ENCODE results near the gene DPH2.
A peak's percentile ranks its signal among the peaks of the same experiment; 100 is the strongest.

The DPH2 gene, protein sequence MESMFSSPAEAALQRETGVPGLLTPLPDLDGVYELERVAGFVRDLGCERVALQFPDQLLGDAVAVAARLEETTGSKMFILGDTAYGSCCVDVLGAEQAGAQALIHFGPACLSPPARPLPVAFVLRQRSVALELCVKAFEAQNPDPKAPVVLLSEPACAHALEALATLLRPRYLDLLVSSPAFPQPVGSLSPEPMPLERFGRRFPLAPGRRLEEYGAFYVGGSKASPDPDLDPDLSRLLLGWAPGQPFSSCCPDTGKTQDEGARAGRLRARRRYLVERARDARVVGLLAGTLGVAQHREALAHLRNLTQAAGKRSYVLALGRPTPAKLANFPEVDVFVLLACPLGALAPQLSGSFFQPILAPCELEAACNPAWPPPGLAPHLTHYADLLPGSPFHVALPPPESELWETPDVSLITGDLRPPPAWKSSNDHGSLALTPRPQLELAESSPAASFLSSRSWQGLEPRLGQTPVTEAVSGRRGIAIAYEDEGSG

DNA sequence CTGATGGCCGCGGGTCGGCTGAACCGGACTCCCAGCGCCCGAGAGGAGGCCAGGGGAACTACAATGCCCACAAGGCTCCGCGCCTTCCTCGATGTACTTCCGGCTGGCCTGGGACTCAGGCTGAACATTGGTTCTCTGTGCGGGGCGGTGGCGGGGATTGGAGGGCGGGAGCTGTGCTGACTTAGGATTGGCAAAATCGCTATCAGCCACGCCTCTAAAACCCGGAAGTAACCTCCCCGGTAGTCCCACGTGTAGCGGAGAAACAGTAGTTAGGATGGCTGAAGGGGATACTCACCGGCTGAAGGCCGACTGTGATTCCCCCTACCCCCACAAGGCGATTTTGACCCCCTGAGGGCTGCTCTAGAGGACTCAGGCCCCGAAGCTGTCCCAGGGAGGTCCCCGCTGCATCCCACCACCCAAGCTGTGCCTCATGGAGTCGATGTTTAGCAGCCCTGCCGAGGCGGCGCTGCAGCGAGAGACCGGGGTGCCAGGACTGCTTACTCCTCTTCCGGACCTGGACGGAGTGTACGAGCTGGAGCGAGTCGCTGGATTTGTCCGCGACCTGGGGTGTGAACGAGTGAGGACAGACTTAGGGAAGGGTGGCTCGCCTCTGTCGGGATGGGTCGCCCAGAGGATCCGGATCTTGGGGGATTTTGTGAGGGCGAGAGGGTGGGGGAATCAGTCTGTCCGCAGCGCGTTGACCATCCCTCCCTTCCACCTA, at the start of gene DPH2:
DPH2 (plus strand) TSS at position 265 of the 721 bp plus-strand sequence; CDS start at position 431, 166 bp downstream.
- H3K4me1 ChIP-seq (ENCODE audit: low read length), result peaks cover 15% of the 10 kb centered on the region
- H3K9me3 ChIP-seq (ENCODE audit: insufficient read depth, low read length), result no peaks in the 10 kb centered on the region
- peak within 1 kb of the TSS; percentile 97 for H3K4me3 ChIP-seq (ENCODE audit: low read length)
- peak within 1 kb of the TSS; percentile 77 for H3K9ac ChIP-seq (ENCODE audit: low read length)
- H4K20me1 ChIP-seq (ENCODE audit: insufficient read depth, low read length), result no peaks in the 10 kb centered on the region
- no peaks in the 10 kb centered on the region for H3K27me3 ChIP-seq (ENCODE audit: low read depth, low read length)
- no peak within 1 kb of the TSS for H3K27ac ChIP-seq (ENCODE audit: low read length)
- H3K79me2 ChIP-seq (ENCODE audit: low read length), result peaks cover 19% of the 10 kb centered on the region
- H3K36me3 ChIP-seq (replicated peaks; ENCODE audit: low read depth, low read length), result no peaks in the 10 kb centered on the region
- H2AFZ ChIP-seq (ENCODE audit: low read depth, low read length), result no peak within 1 kb of the TSS
- H3K4me2 ChIP-seq (ENCODE audit: low read length), result peak within 1 kb of the TSS; percentile 93
- no peak for TF ChIP-seq EZH2phosphoT487 (IDR thresholded peaks at IDR 0.05; ENCODE audit: low read depth)
- TF ChIP-seq, protein P1, sequence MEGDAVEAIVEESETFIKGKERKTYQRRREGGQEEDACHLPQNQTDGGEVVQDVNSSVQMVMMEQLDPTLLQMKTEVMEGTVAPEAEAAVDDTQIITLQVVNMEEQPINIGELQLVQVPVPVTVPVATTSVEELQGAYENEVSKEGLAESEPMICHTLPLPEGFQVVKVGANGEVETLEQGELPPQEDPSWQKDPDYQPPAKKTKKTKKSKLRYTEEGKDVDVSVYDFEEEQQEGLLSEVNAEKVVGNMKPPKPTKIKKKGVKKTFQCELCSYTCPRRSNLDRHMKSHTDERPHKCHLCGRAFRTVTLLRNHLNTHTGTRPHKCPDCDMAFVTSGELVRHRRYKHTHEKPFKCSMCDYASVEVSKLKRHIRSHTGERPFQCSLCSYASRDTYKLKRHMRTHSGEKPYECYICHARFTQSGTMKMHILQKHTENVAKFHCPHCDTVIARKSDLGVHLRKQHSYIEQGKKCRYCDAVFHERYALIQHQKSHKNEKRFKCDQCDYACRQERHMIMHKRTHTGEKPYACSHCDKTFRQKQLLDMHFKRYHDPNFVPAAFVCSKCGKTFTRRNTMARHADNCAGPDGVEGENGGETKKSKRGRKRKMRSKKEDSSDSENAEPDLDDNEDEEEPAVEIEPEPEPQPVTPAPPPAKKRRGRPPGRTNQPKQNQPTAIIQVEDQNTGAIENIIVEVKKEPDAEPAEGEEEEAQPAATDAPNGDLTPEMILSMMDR (IDR thresholded peaks at IDR 0.05; ENCODE audit: low read depth, low read length), result peak; percentile 14; the same call in 1 of the 2 replicates

DNA sequence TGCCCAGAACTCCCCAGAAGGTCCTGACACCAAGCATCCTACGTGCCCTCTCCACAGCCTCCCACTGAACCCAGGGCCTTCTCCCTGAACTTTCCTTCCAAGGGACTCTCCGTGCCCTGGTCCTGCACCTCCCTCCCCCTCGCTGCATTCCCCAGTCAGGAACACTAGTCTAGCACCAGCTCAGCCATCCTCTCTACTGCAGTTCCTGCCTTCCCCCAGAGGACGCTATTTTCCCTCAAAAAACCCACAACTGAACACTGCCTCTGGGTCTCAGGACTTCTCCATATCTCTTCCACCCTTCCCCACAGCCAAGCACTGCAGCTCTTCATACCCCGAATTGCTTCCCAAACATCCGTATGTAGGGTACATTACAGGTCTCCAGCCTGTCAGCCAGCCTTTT, 48.8 kb upstream of the DPH2 start:
- Histone ChIP-seq H3K4me2 (ENCODE audit: low read length) (no peak overlapping the region), H3K4me1 (ENCODE audit: low read length) (no peaks in the 10 kb centered on the region)

DNA sequence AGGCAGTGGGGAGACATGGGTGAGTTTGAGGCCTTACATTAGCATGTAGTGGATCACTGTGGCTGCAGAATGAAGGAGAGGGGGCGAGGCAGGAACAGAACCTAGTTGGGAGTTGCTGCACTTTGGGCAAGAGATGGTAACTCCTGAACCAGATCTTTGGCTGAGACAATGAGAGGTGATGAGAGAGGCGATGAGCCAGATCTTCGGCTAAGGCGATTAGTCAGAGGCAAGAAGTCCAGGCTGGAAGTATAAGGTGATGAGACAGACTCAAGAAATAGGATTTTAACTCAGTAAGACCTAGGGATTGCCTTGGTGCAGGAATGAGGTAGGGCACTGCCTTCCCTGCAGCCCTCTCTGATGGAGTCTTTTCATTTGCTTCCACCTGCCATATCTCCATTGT, 45.3 kb upstream of the DPH2 start:
- Histone ChIP-seq H3K79me2 (ENCODE audit: low read length) (no peaks in the 10 kb centered on the region), H3K27me3 (ENCODE audit: low read depth, low read length) (no peaks in the 10 kb centered on the region), H2AFZ (ENCODE audit: low read depth, low read length) (no peak overlapping the region), H3K4me3 (ENCODE audit: low read length) (no peak overlapping the region), H3K36me3 (replicated peaks; ENCODE audit: low read depth, low read length) (no peaks in the 10 kb centered on the region), H3K9ac (ENCODE audit: low read length) (no peak overlapping the region), H3K9me3 (ENCODE audit: insufficient read depth, low read length) (no peaks in the 10 kb centered on the region), H3K4me2 (ENCODE audit: low read length) (no peak overlapping the region), H4K20me1 (ENCODE audit: insufficient read depth, low read length) (no peaks in the 10 kb centered on the region), H3K4me1 (ENCODE audit: low read length) (no peaks in the 10 kb centered on the region), H3K27ac (ENCODE audit: low read length) (no peak overlapping the region)
- TF ChIP-seq, protein P1 (IDR thresholded peaks at IDR 0.05; ENCODE audit: low read depth, low read length), result no peak
- no peak for TF ChIP-seq EZH2phosphoT487 (IDR thresholded peaks at IDR 0.05; ENCODE audit: low read depth)

More for the DNA sequence above, 48.8 kb upstream of the DPH2 start:
- H4K20me1 ChIP-seq (ENCODE audit: insufficient read depth, low read length), result no peaks in the 10 kb centered on the region
- H3K27me3 ChIP-seq (ENCODE audit: low read depth, low read length), result no peaks in the 10 kb centered on the region
- no peaks in the 10 kb centered on the region for H3K9me3 ChIP-seq (ENCODE audit: insufficient read depth, low read length)
- no peak overlapping the region for H3K9ac ChIP-seq (ENCODE audit: low read length)
- no peaks in the 10 kb centered on the region for H3K79me2 ChIP-seq (ENCODE audit: low read length)
- no peak overlapping the region for H3K27ac ChIP-seq (ENCODE audit: low read length)
- no peak overlapping the region for H2AFZ ChIP-seq (ENCODE audit: low read depth, low read length)
- no peaks in the 10 kb centered on the region for H3K36me3 ChIP-seq (replicated peaks; ENCODE audit: low read depth, low read length)
- H3K4me3 ChIP-seq (ENCODE audit: low read length), result no peak overlapping the region
- TF ChIP-seq, protein P1 (IDR thresholded peaks at IDR 0.05; ENCODE audit: low read depth, low read length), result no peak
- no peak for TF ChIP-seq EZH2phosphoT487 (IDR thresholded peaks at IDR 0.05; ENCODE audit: low read depth)

DNA sequence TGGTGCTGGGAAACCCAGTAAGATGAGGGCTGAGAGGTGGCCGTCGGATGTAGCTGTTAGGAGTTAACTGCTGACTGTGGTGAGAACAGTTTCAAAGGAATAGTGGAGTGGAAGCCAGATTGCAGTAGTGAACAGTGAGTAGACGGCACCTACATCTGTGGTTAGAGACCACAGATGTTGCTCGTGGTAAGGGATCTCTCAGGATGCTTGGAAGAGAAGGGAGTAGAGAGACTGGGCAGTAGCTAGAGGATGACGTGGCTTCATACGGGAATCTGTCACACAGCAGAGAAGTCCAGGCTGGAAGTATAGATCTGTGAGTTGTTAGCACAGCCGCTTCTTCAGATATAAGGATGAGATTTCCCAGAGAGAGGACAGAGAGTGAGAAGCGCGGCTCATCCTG, 44.0 kb upstream of the DPH2 start:
- no peaks in the 10 kb centered on the region for H3K79me2 ChIP-seq (ENCODE audit: low read length)
- no peak overlapping the region for H3K9ac ChIP-seq (ENCODE audit: low read length)
- TF ChIP-seq, protein P1 (IDR thresholded peaks at IDR 0.05; ENCODE audit: low read depth, low read length), result no peak
- TF ChIP-seq EZH2phosphoT487 (IDR thresholded peaks at IDR 0.05; ENCODE audit: low read depth), result no peak
- H3K27me3 ChIP-seq (ENCODE audit: low read depth, low read length), result no peaks in the 10 kb centered on the region
- H3K4me1 ChIP-seq (ENCODE audit: low read length), result no peaks in the 10 kb centered on the region
- no peaks in the 10 kb centered on the region for H4K20me1 ChIP-seq (ENCODE audit: insufficient read depth, low read length)
- H3K27ac ChIP-seq (ENCODE audit: low read length), result no peak overlapping the region
- H3K4me3 ChIP-seq (ENCODE audit: low read length), result no peak overlapping the region
- H3K36me3 ChIP-seq (replicated peaks; ENCODE audit: low read depth, low read length), result no peaks in the 10 kb centered on the region
- H3K4me2 ChIP-seq (ENCODE audit: low read length), result no peak overlapping the region
- no peak overlapping the region for H2AFZ ChIP-seq (ENCODE audit: low read depth, low read length)
- no peaks in the 10 kb centered on the region for H3K9me3 ChIP-seq (ENCODE audit: insufficient read depth, low read length)
